ENCODE measurements around the gene RTN4RL1. TPM values are rescaled to one million over a fixed set of nuclear protein-coding genes. Genes with fewer than 3 reads are reported as not detected.
A peak's percentile ranks its signal among the peaks of the same experiment; 100 is the strongest.

The RTN4RL1 gene
- total and polyA plus RNA-seq, 2 of the 4 experiments (the other 2 are of a cell fraction) = under 0.01 to 0.03 TPM

DNA sequence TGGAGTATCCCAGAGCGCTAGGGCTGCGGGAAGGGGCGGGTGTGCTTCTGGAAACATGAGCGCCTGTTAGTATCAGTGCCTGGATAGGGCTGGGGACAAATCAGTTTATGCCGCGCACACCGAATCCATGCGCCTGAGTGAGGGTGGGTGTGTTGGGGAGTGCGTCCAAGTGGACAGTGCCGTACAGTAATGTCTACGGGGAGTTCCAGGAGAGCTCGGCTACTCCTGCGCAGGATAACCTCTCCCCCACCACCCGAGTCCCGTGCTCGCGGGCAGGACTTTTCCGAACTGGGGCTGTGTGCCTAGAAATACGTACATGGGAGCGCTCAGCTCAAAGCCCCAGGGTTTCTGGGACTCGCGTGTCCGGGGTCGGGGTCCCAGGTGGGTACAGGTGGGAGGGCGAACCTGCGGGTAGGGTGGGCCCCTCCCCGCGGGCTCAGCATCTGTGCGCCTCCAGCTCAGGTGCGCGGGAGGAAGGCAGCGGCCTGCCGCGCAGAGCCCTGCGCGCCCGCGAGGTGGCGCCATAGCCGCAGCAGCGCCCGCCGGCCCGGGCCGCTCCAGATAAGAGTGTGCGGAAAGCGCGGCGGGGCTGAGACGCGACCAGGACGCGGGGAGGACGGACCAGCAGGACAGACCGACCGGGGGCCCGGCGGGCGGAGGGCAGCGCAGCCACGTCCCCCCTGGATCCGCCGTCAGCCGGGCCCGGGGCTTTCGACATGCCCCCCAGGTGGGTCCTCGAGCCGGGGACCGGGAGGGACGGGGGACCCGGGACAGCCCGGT lies 29.6 kb upstream of the RTN4RL1 start, which contains the start of gene HIC1 (continued):
- TF ChIP-seq, protein P1, sequence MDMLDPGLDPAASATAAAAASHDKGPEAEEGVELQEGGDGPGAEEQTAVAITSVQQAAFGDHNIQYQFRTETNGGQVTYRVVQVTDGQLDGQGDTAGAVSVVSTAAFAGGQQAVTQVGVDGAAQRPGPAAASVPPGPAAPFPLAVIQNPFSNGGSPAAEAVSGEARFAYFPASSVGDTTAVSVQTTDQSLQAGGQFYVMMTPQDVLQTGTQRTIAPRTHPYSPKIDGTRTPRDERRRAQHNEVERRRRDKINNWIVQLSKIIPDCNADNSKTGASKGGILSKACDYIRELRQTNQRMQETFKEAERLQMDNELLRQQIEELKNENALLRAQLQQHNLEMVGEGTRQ (IDR thresholded peaks at IDR 0.05; ENCODE audit: low read depth, low read length) = no peak
- no peak for TF ChIP-seq MAFK (IDR thresholded peaks at IDR 0.05; ENCODE audit: low read depth, low read length)
- TF ChIP-seq FOS (IDR thresholded peaks at IDR 0.05; ENCODE audit: low read depth, low read length) = 0 out of 2 replicates have a peak, but pooled peaks have one; percentile 8
- no peak for TF ChIP-seq CEBPB (IDR thresholded peaks at IDR 0.05; ENCODE audit: low read depth, low read length)
